Measurements from ENCODE around the gene PAPOLG. TPM values are rescaled to one million over a fixed set of nuclear protein-coding genes. Genes with fewer than 3 reads are reported as not detected.

PAPOLG gene
- total and polyA plus RNA-seq, 9 donors = 8.0 to 18.4 (median 15.5) TPM

DNA sequence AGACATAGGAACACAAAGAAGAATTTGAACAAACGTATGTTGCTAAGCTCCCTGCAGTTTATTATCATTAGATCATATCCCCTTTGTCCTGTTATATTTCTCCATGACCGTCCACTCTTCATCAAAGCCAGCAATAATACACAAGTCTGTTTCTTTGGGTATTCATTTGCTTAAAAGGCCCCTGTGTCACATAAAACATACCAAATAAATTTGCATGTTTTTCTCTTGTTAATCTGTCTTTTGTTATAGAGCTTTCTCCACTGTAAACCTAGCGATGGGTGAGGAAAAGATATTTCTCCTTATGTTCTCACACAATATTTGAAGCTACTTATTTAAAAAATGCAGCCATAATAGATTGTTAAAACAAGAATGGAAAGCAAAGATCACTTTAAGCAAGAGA lies 82.4 kb downstream of the PAPOLG start:
- no peak overlapping the region for H3K4me3 ChIP-seq
- no peak for DNase-seq
- H3K36me3 ChIP-seq = no peaks in the 10 kb centered on the region
- 76 to 83% (median 81%) methylated on average over 3 of the region's 3 CpGs for WGBS, 3 donors
- TF ChIP-seq, protein P1, sequence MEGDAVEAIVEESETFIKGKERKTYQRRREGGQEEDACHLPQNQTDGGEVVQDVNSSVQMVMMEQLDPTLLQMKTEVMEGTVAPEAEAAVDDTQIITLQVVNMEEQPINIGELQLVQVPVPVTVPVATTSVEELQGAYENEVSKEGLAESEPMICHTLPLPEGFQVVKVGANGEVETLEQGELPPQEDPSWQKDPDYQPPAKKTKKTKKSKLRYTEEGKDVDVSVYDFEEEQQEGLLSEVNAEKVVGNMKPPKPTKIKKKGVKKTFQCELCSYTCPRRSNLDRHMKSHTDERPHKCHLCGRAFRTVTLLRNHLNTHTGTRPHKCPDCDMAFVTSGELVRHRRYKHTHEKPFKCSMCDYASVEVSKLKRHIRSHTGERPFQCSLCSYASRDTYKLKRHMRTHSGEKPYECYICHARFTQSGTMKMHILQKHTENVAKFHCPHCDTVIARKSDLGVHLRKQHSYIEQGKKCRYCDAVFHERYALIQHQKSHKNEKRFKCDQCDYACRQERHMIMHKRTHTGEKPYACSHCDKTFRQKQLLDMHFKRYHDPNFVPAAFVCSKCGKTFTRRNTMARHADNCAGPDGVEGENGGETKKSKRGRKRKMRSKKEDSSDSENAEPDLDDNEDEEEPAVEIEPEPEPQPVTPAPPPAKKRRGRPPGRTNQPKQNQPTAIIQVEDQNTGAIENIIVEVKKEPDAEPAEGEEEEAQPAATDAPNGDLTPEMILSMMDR (IDR thresholded peaks at IDR 0.05) = no peak
- TF ChIP-seq POLR2A (IDR thresholded peaks at IDR 0.05) = no peak
- TF ChIP-seq EP300 (IDR thresholded peaks at IDR 0.05) = no peak
- intact Hi-C loops (cut with DNase I) = no loop called here
- H3K27ac ChIP-seq = no peak overlapping the region
- no peaks in the 10 kb centered on the region for H3K4me1 ChIP-seq (ENCODE audit: insufficient read depth)
- no peaks in the 10 kb centered on the region for H3K27me3 ChIP-seq
- H3K9me3 ChIP-seq = no peaks in the 10 kb centered on the region

DNA sequence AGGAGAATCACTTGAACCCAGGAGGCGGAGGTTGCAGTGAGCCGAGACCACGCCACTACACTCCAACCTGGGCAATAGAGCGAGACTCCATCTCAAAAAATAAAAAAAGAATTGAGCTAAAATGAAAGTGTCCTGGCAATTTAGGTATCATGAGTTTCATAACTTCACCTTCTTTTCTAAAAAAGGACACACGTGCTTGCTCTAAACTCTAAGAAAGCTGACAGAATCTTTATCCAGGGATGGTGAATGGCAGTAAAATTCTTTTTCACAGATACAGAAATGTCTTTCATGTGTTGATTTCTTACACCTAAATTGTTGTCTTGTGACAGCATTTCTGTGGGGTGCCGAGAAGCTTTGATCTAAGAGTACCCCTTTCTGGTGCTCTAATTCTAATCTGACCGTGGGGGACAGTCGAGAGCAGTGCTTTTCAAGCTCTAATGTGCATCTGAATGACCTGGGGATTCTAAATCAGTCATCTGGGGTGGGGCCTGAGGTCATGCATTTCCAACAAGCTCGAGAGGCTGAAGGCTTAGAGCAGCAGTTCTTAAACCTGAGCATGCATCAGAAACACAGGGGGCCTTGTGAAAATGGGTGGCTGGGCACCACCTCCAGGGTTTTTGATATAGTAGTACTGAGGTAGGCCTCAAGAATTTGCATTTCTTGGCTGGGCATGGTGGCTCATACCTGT lies 83.2 kb downstream of the PAPOLG start:
- no peaks in the 10 kb centered on the region for H3K4me1 ChIP-seq (ENCODE audit: insufficient read depth)
- no peak for DNase-seq
- TF ChIP-seq, protein P1 (IDR thresholded peaks at IDR 0.05) = no peak
- TF ChIP-seq POLR2A (IDR thresholded peaks at IDR 0.05) (no peak), EP300 (IDR thresholded peaks at IDR 0.05) (no peak)
- H3K4me3 ChIP-seq = no peak overlapping the region
- intact Hi-C loops (cut with DNase I) = no loop called here
- WGBS, 3 donors = 90 to 92% (median 91%) methylated on average over 9 of the region's 9 CpGs
- H3K27ac ChIP-seq = no peak overlapping the region
- H3K9me3 ChIP-seq = no peaks in the 10 kb centered on the region
- H3K36me3 ChIP-seq = no peaks in the 10 kb centered on the region
- H3K27me3 ChIP-seq = no peaks in the 10 kb centered on the region

DNA sequence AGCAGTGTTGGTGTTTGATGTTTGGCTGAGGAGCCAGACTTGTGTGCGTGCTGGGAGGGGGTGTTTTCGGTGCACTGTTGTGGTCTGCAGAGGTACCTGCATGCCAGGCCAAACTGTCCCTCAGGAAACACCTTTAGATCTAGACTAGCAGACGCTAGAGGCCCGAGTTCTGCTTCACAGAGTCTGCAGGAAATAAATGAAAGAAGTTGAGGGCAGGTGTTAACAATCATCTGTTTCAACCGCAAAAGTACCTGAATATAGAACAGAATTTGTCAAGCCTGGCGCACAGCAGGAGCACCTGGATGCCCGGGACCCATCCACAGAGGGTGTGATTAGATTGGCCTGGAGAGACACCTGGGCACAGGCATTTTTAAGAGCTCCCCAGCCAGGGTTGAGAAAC lies 84.8 kb downstream of the PAPOLG start:
- no peaks in the 10 kb centered on the region for H3K27me3 ChIP-seq
- H3K36me3 ChIP-seq = no peaks in the 10 kb centered on the region
- no peak overlapping the region for H3K4me3 ChIP-seq
- no peaks in the 10 kb centered on the region for H3K4me1 ChIP-seq (ENCODE audit: insufficient read depth)
- 83 to 92% (median 88%) methylated on average over 7 of the region's 7 CpGs for WGBS, 3 donors
- intact Hi-C loops (cut with DNase I) = no loop called here
- no peaks in the 10 kb centered on the region for H3K9me3 ChIP-seq
- no peak for TF ChIP-seq POLR2A (IDR thresholded peaks at IDR 0.05)
- TF ChIP-seq, protein P1 (IDR thresholded peaks at IDR 0.05) = no peak
- no peak for TF ChIP-seq EP300 (IDR thresholded peaks at IDR 0.05)
- DNase-seq = no peak
- H3K27ac ChIP-seq = no peak overlapping the region

DNA sequence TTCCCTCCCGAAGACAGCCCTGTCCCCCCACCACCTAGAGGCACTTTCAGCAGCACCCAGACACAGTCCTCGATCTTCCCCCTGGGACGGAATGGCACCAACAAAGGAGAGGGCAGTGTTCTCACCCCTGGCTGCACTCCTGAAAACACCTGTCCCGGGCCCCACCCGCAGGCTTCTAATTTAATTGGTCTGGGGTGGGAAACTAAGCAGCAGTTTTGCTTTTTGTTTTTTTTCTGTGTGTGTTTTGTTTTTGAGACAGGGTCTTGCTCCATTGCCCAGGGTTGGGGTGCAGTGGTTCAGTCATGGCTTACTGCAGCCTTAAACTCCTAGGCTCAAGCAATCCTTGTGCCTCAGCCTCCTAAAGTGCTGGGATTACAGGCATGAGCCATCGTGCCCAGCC lies 86.9 kb downstream of the PAPOLG start:
- H3K4me1 ChIP-seq (ENCODE audit: insufficient read depth) = peaks cover under 1% of the 10 kb centered on the region
- H3K27me3 ChIP-seq = no peaks in the 10 kb centered on the region
- WGBS, 3 donors = 76 to 84% (median 84%) methylated on average over 6 of the region's 6 CpGs
- no peaks in the 10 kb centered on the region for H3K36me3 ChIP-seq
- TF ChIP-seq, protein P1 (IDR thresholded peaks at IDR 0.05) = no peak
- TF ChIP-seq EP300 (IDR thresholded peaks at IDR 0.05) = no peak
- no peak for TF ChIP-seq POLR2A (IDR thresholded peaks at IDR 0.05)
- no peak for DNase-seq
- no peaks in the 10 kb centered on the region for H3K9me3 ChIP-seq
- intact Hi-C loops (cut with DNase I) = no loop called here
- no peak overlapping the region for H3K27ac ChIP-seq
- H3K4me3 ChIP-seq = no peak overlapping the region
